SK-N-SH (cell line): ENCODE measurements around the gene A1BG. TPM values are rescaled to one million over a fixed set of nuclear protein-coding genes. Genes with fewer than 3 reads are reported as not detected.

Experiments
- CTCF ChIA-PET: fragments of 300-600, 350-600 bp; formaldehyde crosslinking; extraction: SDS; loops from one replicate; lab custom pipeline; 2021; lab: Yijun Ruan, JAX
- POLR2A ChIA-PET: fragments of 350-600 bp; sonication (Branson Sonifier 250); formaldehyde crosslinking; extraction: SDS; loops from one replicate; lab custom pipeline; 2020; ENCODE audit warnings: antibody characterized with exemption, inconsistent platforms; lab: Yijun Ruan, JAX
- DNase-seq: peaks from one replicate; pipeline ENCODE4 v3.0.0; 2012
- H2AFZ ChIP-seq: fragments of 200-600 bp; sonication (generic); 2 replicates; pipeline ENCODE4 v1.8.1; 2016; ENCODE audit warnings: antibody characterized with exemption, mild to moderate bottlenecking, low read depth
- H3F3A ChIP-seq: fragments of 200-600 bp; sonication (generic); replicated peaks from 2 replicates; pipeline ENCODE3; 2016; ENCODE audit warnings: antibody characterized with exemption, mild to moderate bottlenecking; ENCODE audit not compliant: insufficient read depth
- H3K27ac ChIP-seq, 2 experiments: fragments of 200-500 bp in 1 of 2; fragments of 200-600 bp in 1 of 2; sonication (Bioruptor generic) in 1 of 2; sonication (generic), shearing (Covaris generic) in 1 of 2; 2 replicates each; pipeline versions ENCODE4 v1.5.1 to v1.6.1; 2014 to 2016; ENCODE audit warnings: low read depth in 2 of 2, inconsistent platforms in 1 of 2, low read length in 1 of 2, mild to moderate bottlenecking in 1 of 2, mixed read lengths in 1 of 2
- H3K27me3 ChIP-seq: fragments of 200-600 bp; sonication (generic), shearing (Covaris generic); 2 replicates; pipeline ENCODE4 v1.6.1; 2016; ENCODE audit warnings: mixed run types; ENCODE audit not compliant: insufficient read depth
- H3K36me3 ChIP-seq, 2 experiments: fragments of 200-500 bp in 1 of 2; fragments of 200-600 bp in 1 of 2; sonication (Bioruptor generic) in 1 of 2; sonication (generic) in 1 of 2; replicated peaks in 1 of 2; 2 replicates each; pipeline versions ENCODE3 to v1.5.1; 2014 to 2016; ENCODE audit warnings: low read length in 1 of 2, mild to moderate bottlenecking in 1 of 2; ENCODE audit not compliant: insufficient read depth in 2 of 2, control insufficient read depth in 1 of 2
- H3K4me1 ChIP-seq, 2 experiments: fragments of 200-500 bp in 1 of 2; fragments of 200-600 bp in 1 of 2; sonication (Bioruptor generic) in 1 of 2; sonication (generic), shearing (Covaris generic) in 1 of 2; 2 replicates each; pipeline versions ENCODE4 v1.5.1 to v1.6.1; 2014 to 2016; ENCODE audit warnings: low read depth in 1 of 2, low read length in 1 of 2, mixed run types in 1 of 2; ENCODE audit not compliant: insufficient read depth in 2 of 2, control insufficient read depth in 1 of 2
- H3K4me2 ChIP-seq: fragments of 200-600 bp; sonication (generic), shearing (Covaris generic); 2 replicates; pipeline ENCODE4 v1.6.1; 2017; ENCODE audit warnings: mixed run types
- H3K4me3 ChIP-seq, 2 experiments: fragments of 200-500 bp in 1 of 2; fragments of 200-600 bp in 1 of 2; sonication (Bioruptor generic) in 1 of 2; sonication (generic), shearing (Covaris generic) in 1 of 2; 2 replicates each; pipeline versions ENCODE4 v1.5.1 to v1.8.1; 2014 to 2016; ENCODE audit warnings: low read depth in 2 of 2, inconsistent platforms in 1 of 2, low read length in 1 of 2, mild to moderate bottlenecking in 1 of 2, mixed read lengths in 1 of 2, moderate library complexity in 1 of 2
- H3K79me2 ChIP-seq: fragments of 200-600 bp; sonication (generic); 2 replicates; pipeline ENCODE4 v1.8.1; 2017; ENCODE audit warnings: mild to moderate bottlenecking; ENCODE audit not compliant: insufficient read depth
- H3K9ac ChIP-seq: fragments of 200-600 bp; sonication (generic); 2 replicates; pipeline ENCODE4 v1.6.1; 2017; ENCODE audit warnings: mixed run types
- H3K9me2 ChIP-seq: fragments of 200-600 bp; sonication (generic); 2 replicates; pipeline ENCODE4 v1.6.1; 2017; ENCODE audit warnings: mixed run types
- H3K9me3 ChIP-seq: fragments of 200-600 bp; sonication (generic); 2 replicates; pipeline ENCODE4 v1.6.1; 2017; ENCODE audit warnings: mixed run types, mild to moderate bottlenecking, moderate library complexity
- H4K20me1 ChIP-seq: fragments of 200-600 bp; sonication (generic); 2 replicates; pipeline ENCODE4 v1.6.1; 2017; ENCODE audit warnings: mild to moderate bottlenecking, mixed run types; ENCODE audit not compliant: insufficient read depth
- CHD2 ChIP-seq: fragments of 150-350 bp; IDR thresholded peaks from 2 replicates; pipeline ENCODE4 v1.6.1; 2018; ENCODE audit warnings: low read length; ENCODE audit not compliant: partially characterized antibody
- EP300 ChIP-seq, 2 experiments: IDR thresholded peaks; 2 replicates each; pipeline versions ENCODE4 v1.4.0 to v1.6.1; 2012; ENCODE audit warnings: borderline replicate concordance in 1 of 2, low read depth in 1 of 2, low read length in 1 of 2
- FOXJ3 ChIP-seq: sonication (generic); formaldehyde crosslinking; IDR thresholded peaks from 2 replicates; pipeline ENCODE4 v1.5.1; 2020; ENCODE audit warnings: mild to moderate bottlenecking, missing genetic modification reagents
- GABPA ChIP-seq: IDR thresholded peaks from 2 replicates; pipeline ENCODE4 v1.4.0; 2012; ENCODE audit warnings: low read depth, mild to moderate bottlenecking
- JUND ChIP-seq: IDR thresholded peaks from 2 replicates; pipeline ENCODE4 v1.4.0; 2012
- NRF1 ChIP-seq: IDR thresholded peaks from 2 replicates; pipeline ENCODE4 v1.6.1; 2012; ENCODE audit warnings: low read depth, mild to moderate bottlenecking, low read length
- RCOR1 ChIP-seq: fragments of 150-350 bp; IDR thresholded peaks from 2 replicates; pipeline ENCODE4 v1.6.1; 2017; ENCODE audit warnings: antibody characterized with exemption, low read length
- SMC3 ChIP-seq: IDR thresholded peaks from 2 replicates; pipeline ENCODE4 v1.6.1; 2012; ENCODE audit warnings: low read depth, low read length, improper control_type of control experiment
- TAF1 ChIP-seq: IDR thresholded peaks from 2 replicates; pipeline ENCODE4 v1.6.1; 2012; ENCODE audit warnings: low read depth, mild to moderate bottlenecking, low read length, moderate library complexity, borderline replicate concordance
- TEAD4 ChIP-seq: IDR thresholded peaks from 2 replicates; pipeline ENCODE4 v1.4.0; 2012; ENCODE audit warnings: mild to moderate bottlenecking, borderline replicate concordance; ENCODE audit not compliant: insufficient read depth
- USF2 ChIP-seq: fragments of 150-350 bp; IDR thresholded peaks from 2 replicates; pipeline ENCODE4 v1.6.1; 2017; ENCODE audit warnings: antibody characterized with exemption, low read length, low read depth, borderline replicate concordance
- WGBS: methylation state at CpG from one replicate; pipeline ENCODE4 v1.1.6; 2017; ENCODE audit warnings: low lambda C conversion rate; 5-methylcytosine and 5-hydroxymethylcytosine counted together
- polyA plus RNA-seq, 3 experiments: library from polyadenylated mRNA; depleted of rRNA; stranded (reverse); fragments of >200 nt; gene quantifications; 2 replicates each; pipeline ENCODE4 v1.2.3, GENCODE V29; 2012
- TF ChIP-seq, protein P1 (sequence below): IDR thresholded peaks from 2 replicates; pipeline ENCODE4; 2012

A1BG gene
- polyA plus RNA-seq, 1 of the 3 experiments (the other 2 are of a cell fraction): 62.6 TPM

GRCh38 chr19:58350871-58351557 lies 2.3 kb downstream of the A1BG start:
- CTCF ChIA-PET: interaction anchor here (1.3 kb wide), 1 partner anchor 23 kb away, joined by 4 read pairs; no protein-coding TSS in a partner anchor
- POLR2A ChIA-PET: no interaction called here
- H4K20me1 ChIP-seq: no peaks in the 10 kb centered on the region
- WGBS: 95% methylated on average over 29 of the region's 34 CpGs
- H3F3A ChIP-seq: no peaks in the 10 kb centered on the region
- H3K4me2 ChIP-seq: no peak overlapping the region
- H3K36me3 ChIP-seq: peaks cover 2 to 4% of the 10 kb centered on the region in 2 experiments
- H3K9ac ChIP-seq: no peak overlapping the region
- no peak overlapping the region for H2AFZ ChIP-seq
- no peak overlapping the region for H3K4me3 ChIP-seq
- peaks cover 43% of the 10 kb centered on the region for H3K79me2 ChIP-seq
- peaks cover 0 to 3% of the 10 kb centered on the region in 2 experiments; a peak in 2 of 4 replicates for H3K4me1 ChIP-seq
- no peak overlapping the region for H3K27ac ChIP-seq
- DNase-seq: no peak
- TF ChIP-seq RCOR1 (no peak), TEAD4 (no peak), CHD2 (no peak), USF2 (no peak)
- no peaks in the 10 kb centered on the region for H3K27me3 ChIP-seq
- H3K9me3 ChIP-seq: no peaks in the 10 kb centered on the region
- no peaks in the 10 kb centered on the region for H3K9me2 ChIP-seq

- ChIA-PET CTCF (no interaction called here), POLR2A (no interaction called here)
- DNase-seq: no peak
- Histone ChIP-seq H3K4me2 (no peak overlapping the region), H3K9me2 (no peaks in the 10 kb centered on the region), H3K4me3 (no peak overlapping the region), H3K27ac (no peak overlapping the region), H3K9ac (no peak overlapping the region), H3K27me3 (no peaks in the 10 kb centered on the region), H3K36me3 (peaks cover 2 to 8% of the 10 kb centered on the region in 2 experiments), H3F3A (peaks cover 5% of the 10 kb centered on the region), H3K9me3 (no peaks in the 10 kb centered on the region), H2AFZ (no peak overlapping the region), H4K20me1 (no peaks in the 10 kb centered on the region), H3K4me1 (peaks cover 0 to 6% of the 10 kb centered on the region in 2 experiments; a peak in 2 of 4 replicates), H3K79me2 (peaks cover 50% of the 10 kb centered on the region)
- 97% methylated on average over 69 of the region's 84 CpGs for WGBS
- TF ChIP-seq GABPA (no peak), JUND (no peak), TAF1 (no peak), FOXJ3 (no peak)
Measured at GRCh38 chr19:58350001-58350861, 3.1 kb downstream of the A1BG start.

DNA sequence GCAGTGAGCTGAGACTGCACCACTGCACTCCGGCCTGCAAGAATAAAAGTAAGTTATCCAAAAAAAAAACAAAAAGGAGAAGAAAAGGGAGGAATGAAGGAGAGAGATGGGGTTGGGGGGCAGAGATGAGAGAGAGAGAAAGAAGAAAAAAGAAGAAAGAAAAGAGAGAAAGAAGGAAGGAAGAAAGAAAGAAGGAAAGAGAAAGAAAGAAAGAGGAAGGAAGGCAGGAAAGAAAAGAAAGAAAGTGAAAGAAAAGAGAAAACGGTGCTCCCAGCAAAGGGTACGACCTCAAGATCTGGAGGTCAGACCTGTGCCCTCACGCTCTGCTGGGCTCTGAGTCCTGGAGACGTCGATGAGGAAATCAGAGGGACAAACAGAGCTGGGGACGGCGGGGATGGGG lies 3.7 kb downstream of the A1BG start:
- Histone ChIP-seq H3K4me1 (peaks cover 0 to 6% of the 10 kb centered on the region in 2 experiments; a peak in 2 of 4 replicates), H3K9me2 (no peaks in the 10 kb centered on the region), H3K79me2 (peaks cover 56% of the 10 kb centered on the region), H3K27ac (no peak overlapping the region), H3F3A (peaks cover 5% of the 10 kb centered on the region), H3K36me3 (peaks cover 2 to 12% of the 10 kb centered on the region in 2 experiments), H4K20me1 (no peaks in the 10 kb centered on the region), H3K9me3 (no peaks in the 10 kb centered on the region), H3K4me3 (no peak overlapping the region), H3K9ac (no peak overlapping the region), H2AFZ (no peak overlapping the region), H3K27me3 (no peaks in the 10 kb centered on the region), H3K4me2 (no peak overlapping the region)
- ChIA-PET CTCF (no interaction called here), POLR2A (no interaction called here)
- TF ChIP-seq JUND: no peak
- TF ChIP-seq, protein P1, sequence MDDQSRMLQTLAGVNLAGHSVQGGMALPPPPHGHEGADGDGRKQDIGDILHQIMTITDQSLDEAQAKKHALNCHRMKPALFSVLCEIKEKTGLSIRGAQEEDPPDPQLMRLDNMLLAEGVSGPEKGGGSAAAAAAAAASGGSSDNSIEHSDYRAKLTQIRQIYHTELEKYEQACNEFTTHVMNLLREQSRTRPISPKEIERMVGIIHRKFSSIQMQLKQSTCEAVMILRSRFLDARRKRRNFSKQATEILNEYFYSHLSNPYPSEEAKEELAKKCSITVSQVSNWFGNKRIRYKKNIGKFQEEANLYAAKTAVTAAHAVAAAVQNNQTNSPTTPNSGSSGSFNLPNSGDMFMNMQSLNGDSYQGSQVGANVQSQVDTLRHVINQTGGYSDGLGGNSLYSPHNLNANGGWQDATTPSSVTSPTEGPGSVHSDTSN: no peak
- no peak for TF ChIP-seq EP300 (IDR thresholded peaks at IDR 0.05; ENCODE audit: borderline replicate concordance in 1 of 2, low read depth in 1 of 2, low read length in 1 of 2)
- TF ChIP-seq NRF1: no peak
- no peak for TF ChIP-seq SMC3
- DNase-seq: no peak
- WGBS: 96% methylated on average over 8 of the region's 8 CpGs
